ENCODE data around the gene MDFI.

- no peak for TF ChIP-seq HNF4G (IDR thresholded peaks at IDR 0.05)
- TF ChIP-seq TAF1 (conservative IDR thresholded peaks at IDR 0.05), result no peak
- TF ChIP-seq CTCF (IDR thresholded peaks at IDR 0.05; ENCODE audit: low read depth, low read length, missing input control), result no peak
- no peak for TF ChIP-seq SP1 (IDR thresholded peaks at IDR 0.05)
- no peak for TF ChIP-seq MAX (IDR thresholded peaks at IDR 0.05)
- TF ChIP-seq YY1 (IDR thresholded peaks at IDR 0.05), result no peak
- TF ChIP-seq REST (IDR thresholded peaks at IDR 0.05), result no peak
- TF ChIP-seq RXRA (IDR thresholded peaks at IDR 0.05), result no peak
- no peak for TF ChIP-seq ATF3 (IDR thresholded peaks at IDR 0.05)
These were observed 37.0 kb downstream of the MDFI start for GRCh38 chr6:41675176-41675775.

All from liver (tissue), 3 donors.